ENCODE data around the gene SLC22A1. TPM values are rescaled to one million over a fixed set of nuclear protein-coding genes. Genes with fewer than 3 reads are reported as not detected.

The SLC22A1 gene
- total and polyA plus RNA-seq, 2 donors (not counting 3 experiments of a cell fraction or from before 2014, with no cell fraction given), result 0.04 TPM; not detected in 1

- Histone ChIP-seq H3K9me1 (replicated peaks; ENCODE audit: control insufficient read depth, extremely low read depth, insufficient read depth, low read length) (no peaks in the 10 kb centered on the region), H4K20me1 (replicated peaks; ENCODE audit: control insufficient read depth, extremely low read depth, insufficient read depth, low read length) (no peaks in the 10 kb centered on the region), H3K4me3 (replicated peaks in 1 of 3; ENCODE audit: insufficient read depth in 1 of 3, low read depth in 1 of 3, low read length in 3 of 3) (no peak overlapping the region), H3K4me2 (ENCODE audit: insufficient read depth, low read length) (no peak overlapping the region), H3K79me2 (ENCODE audit: control insufficient read depth, insufficient read depth, low read length) (no peaks in the 10 kb centered on the region), H3K27ac (ENCODE audit: insufficient read depth, low read depth, low read length) (no peak overlapping the region), H3K4me1 (ENCODE audit: control insufficient read depth, extremely low read depth, insufficient read depth, low read length) (no peaks in the 10 kb centered on the region), H2AFZ (ENCODE audit: low read depth, low read length) (no peak overlapping the region), H3K9ac (replicated peaks; ENCODE audit: extremely low read depth, insufficient read depth, low read length) (no peak overlapping the region), H3K27me3 (ENCODE audit: control insufficient read depth in 2 of 2, insufficient read depth in 2 of 2, low read length in 2 of 2) (no peaks in the 10 kb centered on the region), H3K9me3 (replicated peaks; ENCODE audit: control insufficient read depth, insufficient read depth, low read length) (no peaks in the 10 kb centered on the region), H3K36me3 (ENCODE audit: control insufficient read depth in 2 of 2, extremely low read depth in 1 of 2, insufficient read depth in 2 of 2, low read length in 2 of 2) (no peaks in the 10 kb centered on the region)
- ChIA-PET POLR2A (no interaction called here), CTCF (no interaction called here)
- DNase-seq (ENCODE audit: low read depth, low spot score), result no peak
- dilution Hi-C loops (cut with MboI; ENCODE audit: extremely low pct_ligation_motif_present, low sequenced_read_pairs), result no loop called here
- no peak for FAIRE-seq
- intact Hi-C loops (cut with micrococcal nuclease), result no loop called here
- no TSS peak for BruUV-seq (replicated peaks)
- TF ChIP-seq MAX (IDR thresholded peaks at IDR 0.05; ENCODE audit: insufficient read depth, insufficient read length) (no peak), GATA2 (IDR thresholded peaks at IDR 0.05; ENCODE audit: insufficient read depth, insufficient read length, low read depth, low read length) (no peak), POLR2A (IDR thresholded peaks at IDR 0.05; ENCODE audit: low read depth, low read length) (no peak)
Measured at GRCh38 chr6:160174681-160175080, 53.1 kb downstream of the SLC22A1 start.

- H3K4me1 ChIP-seq (ENCODE audit: control insufficient read depth, extremely low read depth, insufficient read depth, low read length), result no peaks in the 10 kb centered on the region
- H3K4me2 ChIP-seq (ENCODE audit: insufficient read depth, low read length), result no peak overlapping the region
- ChIA-PET CTCF (no interaction called here), POLR2A (no interaction called here)
- no peak overlapping the region for H3K4me3 ChIP-seq (replicated peaks in 1 of 3; ENCODE audit: insufficient read depth in 1 of 3, low read depth in 1 of 3, low read length in 3 of 3)
- DNase-seq (ENCODE audit: low read depth, low spot score), result no peak
- FAIRE-seq, result no peak
- no peak overlapping the region for H3K9ac ChIP-seq (replicated peaks; ENCODE audit: extremely low read depth, insufficient read depth, low read length)
- no peak overlapping the region for H3K27ac ChIP-seq (ENCODE audit: insufficient read depth, low read depth, low read length)
- dilution Hi-C loops (cut with MboI; ENCODE audit: extremely low pct_ligation_motif_present, low sequenced_read_pairs) (no loop called here), intact Hi-C loops (cut with micrococcal nuclease) (no loop called here)
- no peaks in the 10 kb centered on the region for H3K36me3 ChIP-seq (ENCODE audit: control insufficient read depth in 2 of 2, extremely low read depth in 1 of 2, insufficient read depth in 2 of 2, low read length in 2 of 2)
- no peaks in the 10 kb centered on the region for H3K27me3 ChIP-seq (ENCODE audit: control insufficient read depth in 2 of 2, insufficient read depth in 2 of 2, low read length in 2 of 2)
- no peaks in the 10 kb centered on the region for H3K9me3 ChIP-seq (replicated peaks; ENCODE audit: control insufficient read depth, insufficient read depth, low read length)
- no peaks in the 10 kb centered on the region for H3K79me2 ChIP-seq (ENCODE audit: control insufficient read depth, insufficient read depth, low read length)
- TF ChIP-seq MYC (IDR thresholded peaks at IDR 0.05; ENCODE audit: low read depth, low read length) (no peak), GATA2 (IDR thresholded peaks at IDR 0.05; ENCODE audit: insufficient read depth, insufficient read length, low read depth, low read length) (no peak), FOS (IDR thresholded peaks at IDR 0.05; ENCODE audit: borderline replicate concordance, insufficient read depth, low read length) (no peak), JUN (IDR thresholded peaks at IDR 0.05; ENCODE audit: borderline replicate concordance, insufficient read depth, insufficient read length, low read depth) (no peak)
- H3K9me1 ChIP-seq (replicated peaks; ENCODE audit: control insufficient read depth, extremely low read depth, insufficient read depth, low read length), result no peaks in the 10 kb centered on the region
- BruUV-seq (replicated peaks), result no TSS peak
- no peaks in the 10 kb centered on the region for H4K20me1 ChIP-seq (replicated peaks; ENCODE audit: control insufficient read depth, extremely low read depth, insufficient read depth, low read length)
- H2AFZ ChIP-seq (ENCODE audit: low read depth, low read length), result no peak overlapping the region
Measured at GRCh38 chr6:160177220-160177619, 55.6 kb downstream of the SLC22A1 start.

Measured in endothelial cell of umbilical vein (primary cell).